ENCODE data around the gene KASH5. TPM values are rescaled to one million over a fixed set of nuclear protein-coding genes. Genes with fewer than 3 reads are reported as not detected.

KASH5 gene
- total RNA-seq, 1 experiment from 2014 or later = not detected

GRCh38 chr19:49390929-49391359, 2.9 kb downstream of the KASH5 start:
- no peaks in the 10 kb centered on the region for H3K79me2 ChIP-seq (ENCODE audit: insufficient read depth, low read length)
- Mint-ChIP-seq H3K27me3 (ENCODE audit: low read depth) (peaks cover 11% of the 10 kb centered on the region), H3K36me3 (ENCODE audit: insufficient read depth in 1 of 3, low read depth in 3 of 3) (0 out of 7 replicates have a peak, but pooled peaks cover 0 to 1% (median 0%) of the 10 kb centered on the region in 3 experiments), H3K27ac (no peak overlapping the region), H3K4me1 (peaks cover 17 to 35% of the 10 kb centered on the region in 2 experiments), H3K4me3 (no peak overlapping the region), H3K9me3 (no peaks in the 10 kb centered on the region)
- no peak overlapping the region for H2BK12ac ChIP-seq (ENCODE audit: insufficient read length, low read depth, low read length)
- H3K27ac ChIP-seq (ENCODE audit: insufficient read length, low read depth, low read length) = no peak overlapping the region
- no peak for TF ChIP-seq CTCF (conservative IDR thresholded peaks at IDR 0.05)
- H4K20me1 ChIP-seq (ENCODE audit: control insufficient read depth, insufficient read depth, insufficient read length) = no peaks in the 10 kb centered on the region
- no peak for DNase-seq
- no peaks in the 10 kb centered on the region for H3K27me3 ChIP-seq (ENCODE audit: insufficient read depth, low read length)
- H3K9ac ChIP-seq (ENCODE audit: extremely low read depth, insufficient read length, low read length) = no peak overlapping the region
- H4K5ac ChIP-seq (ENCODE audit: insufficient read length, low read depth, low read length) = no peak overlapping the region
- no peak overlapping the region for H3K18ac ChIP-seq (ENCODE audit: insufficient read length, low read depth, low read length)
- H4K8ac ChIP-seq (replicated peaks; ENCODE audit: insufficient read length, low read depth, low read length) = no peak overlapping the region
- no peak overlapping the region for H3K56ac ChIP-seq (ENCODE audit: insufficient read length, low read depth, low read length)
- H3K4ac ChIP-seq (ENCODE audit: low read depth, low read length) = no peak overlapping the region
- H3K4me2 ChIP-seq (ENCODE audit: insufficient read depth, insufficient read length, low read length) = no peak overlapping the region
- no peaks in the 10 kb centered on the region for H3K23me2 ChIP-seq (ENCODE audit: insufficient read length, low read depth, low read length, poor library complexity, severe bottlenecking)
- H3T11ph ChIP-seq (ENCODE audit: low read length) = no peak overlapping the region
- H2BK120ac ChIP-seq (ENCODE audit: low read depth, low read length, poor library complexity, severe bottlenecking) = no peak overlapping the region
- no peak overlapping the region for H2AFZ ChIP-seq (ENCODE audit: low read length)
- H3K14ac ChIP-seq (ENCODE audit: insufficient read depth, low read length) = no peak overlapping the region
- no peaks in the 10 kb centered on the region for H3K79me1 ChIP-seq (ENCODE audit: insufficient read depth, low read depth, low read length, poor library complexity, severe bottlenecking)
- H3K23ac ChIP-seq (ENCODE audit: insufficient read length, low read depth, low read length) = no peak overlapping the region
- no CpG with 5 or more reads among the region's 9 CpGs for WGBS (ENCODE audit: extremely low coverage, insufficient read length, low lambda C conversion rate)
- no peaks in the 10 kb centered on the region for H3K9me3 ChIP-seq (ENCODE audit: control insufficient read depth, low read depth, low read length)
- H2BK20ac ChIP-seq (ENCODE audit: low read depth, low read length, poor library complexity, severe bottlenecking) = no peak overlapping the region
- no peak overlapping the region for H2BK5ac ChIP-seq (ENCODE audit: insufficient read length, low read length)
- H3K4me1 ChIP-seq (ENCODE audit: insufficient read depth, low read length) = no peaks in the 10 kb centered on the region
- no peak overlapping the region for H4K91ac ChIP-seq (ENCODE audit: insufficient read length, low read depth, low read length)
- no peak overlapping the region for H2BK15ac ChIP-seq (ENCODE audit: low read depth, low read length)
- no peak overlapping the region for H2AK5ac ChIP-seq (ENCODE audit: insufficient read length, low read length)
